GM21717 (cell line): ENCODE results near the gene NT5DC2.

Experiments
- ATAC-seq: cut with Tn5 transposase; IDR thresholded peaks from one replicate; pipeline ENCODE4 v1.9.1; 2021; ENCODE audit warnings: mild to moderate bottlenecking, moderate library complexity; ENCODE audit not compliant: unreplicated experiment

The NT5DC2 gene

GRCh38 chr3:52525680-52526561 lies 7.7 kb downstream of the NT5DC2 start:
- no peak for ATAC-seq

- no peak for ATAC-seq
Measured at GRCh38 chr3:52524752-52525679, 8.6 kb downstream of the NT5DC2 start.

- no peak for ATAC-seq
Measured at GRCh38 chr3:52524258-52524751, 9.4 kb downstream of the NT5DC2 start.

GRCh38 chr3:52523386-52524257 lies 10.0 kb downstream of the NT5DC2 start:
- no peak for ATAC-seq

- no peak for ATAC-seq
Measured at GRCh38 chr3:52522651-52523251, 10.9 kb downstream of the NT5DC2 start.

GRCh38 chr3:52521881-52522650 lies 11.6 kb downstream of the NT5DC2 start:
- no peak for ATAC-seq

GRCh38 chr3:52521488-52521824 lies 12.2 kb downstream of the NT5DC2 start:
- no peak for ATAC-seq

- ATAC-seq = no peak
Measured at GRCh38 chr3:52520716-52521487, 12.8 kb downstream of the NT5DC2 start.

- no peak for ATAC-seq
Measured at GRCh38 chr3:52520141-52520667, 13.5 kb downstream of the NT5DC2 start.

GRCh38 chr3:52519445-52520140 lies 14.1 kb downstream of the NT5DC2 start:
- no peak for ATAC-seq

GRCh38 chr3:52518723-52519444 lies 14.8 kb downstream of the NT5DC2 start:
- ATAC-seq = no peak

GRCh38 chr3:52517796-52518722 lies 15.6 kb downstream of the NT5DC2 start:
- ATAC-seq = no peak

GRCh38 chr3:52516509-52517195 lies 17.0 kb downstream of the NT5DC2 start:
- no peak for ATAC-seq

GRCh38 chr3:52515192-52515591 lies 18.5 kb downstream of the NT5DC2 start:
- no peak for ATAC-seq

- ATAC-seq = no peak
Measured at GRCh38 chr3:52514576-52514975, 19.1 kb downstream of the NT5DC2 start.

- no peak for ATAC-seq
Measured at GRCh38 chr3:52513281-52513680, 20.4 kb downstream of the NT5DC2 start.
